Measurements from ENCODE around the gene NGEF. TPM values are rescaled to one million over a fixed set of nuclear protein-coding genes. Genes with fewer than 3 reads are reported as not detected.

NGEF gene
- total and polyA plus RNA-seq, 5 donors from 2014 or later: 0.21 TPM; not detected in 4

DNA sequence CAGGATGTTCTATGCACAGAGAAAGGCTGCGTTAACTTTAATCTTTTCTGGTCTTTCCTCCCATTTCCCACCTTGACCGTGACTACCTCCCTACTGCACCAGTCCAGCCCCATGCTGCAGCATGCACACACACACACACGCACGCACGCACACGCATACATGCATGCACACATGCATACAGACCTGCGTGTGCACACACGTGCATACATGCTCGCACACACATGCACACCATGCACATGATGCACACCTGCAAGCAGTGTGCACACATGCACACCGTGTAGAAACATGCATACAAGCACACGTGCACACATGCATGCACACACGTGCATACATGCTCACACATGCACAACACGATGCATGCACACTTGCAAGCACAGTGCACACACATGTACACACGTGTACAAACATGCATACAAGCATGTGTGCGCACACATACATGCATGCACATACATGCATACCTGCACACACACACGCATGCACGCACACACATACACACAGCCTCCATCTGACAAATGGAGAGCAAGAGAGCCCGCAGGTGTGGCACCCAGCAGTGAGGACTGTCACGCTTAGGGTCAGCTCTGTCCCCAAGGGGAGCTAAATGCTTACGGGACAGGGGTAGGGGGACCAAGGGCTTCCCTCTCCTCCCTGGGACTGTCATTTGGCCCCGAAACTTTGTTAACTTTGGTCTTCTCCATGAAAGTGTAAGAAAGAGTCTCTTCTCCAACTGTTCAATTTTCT is 124.8 kb downstream of the NGEF start:
- Mint-ChIP-seq H3K27ac (no peak overlapping the region), H3K9me3 (peaks cover 0 to 1% (median 0%) of the 10 kb centered on the region in 7 donors)

DNA sequence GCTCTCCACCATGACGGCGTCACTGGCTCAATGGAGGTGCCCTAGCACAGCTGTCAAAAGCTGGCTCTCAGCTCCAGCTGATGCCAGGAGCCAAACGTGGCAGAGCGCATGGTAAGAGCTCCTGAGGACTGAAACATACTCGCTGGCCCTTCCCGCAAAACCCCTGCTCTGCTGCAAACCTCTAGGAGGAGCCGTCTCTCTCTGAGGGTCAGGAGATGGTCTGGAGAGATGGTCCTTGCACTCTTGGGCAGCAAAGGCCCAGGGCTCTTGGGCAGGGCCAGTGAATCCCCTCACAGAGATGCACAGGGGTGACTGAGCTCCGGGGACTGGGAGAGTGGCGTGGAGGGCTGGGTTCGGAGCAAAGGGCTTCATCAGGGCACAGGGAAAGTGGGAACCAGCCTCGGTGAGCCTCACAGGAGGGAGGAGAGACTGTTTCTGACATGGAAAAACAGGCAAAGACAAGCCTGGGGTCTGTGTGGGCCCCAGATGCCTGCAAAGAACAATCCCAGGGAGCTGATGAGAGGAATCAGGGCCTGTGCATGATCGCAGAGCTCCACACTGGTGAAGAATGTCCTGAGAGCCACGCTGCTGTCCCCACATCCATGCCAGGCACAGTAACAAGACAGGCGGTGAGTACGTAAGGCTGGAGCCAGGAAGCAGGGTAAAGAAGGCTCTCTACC is 125.7 kb downstream of the NGEF start:
- no peak overlapping the region for H3K4me3 Mint-ChIP-seq
- Histone ChIP-seq H3K36me3 (ENCODE audit: control insufficient read depth, insufficient read depth, low read length) (no peaks in the 10 kb centered on the region), H3K4me1 (ENCODE audit: control insufficient read depth, insufficient read depth, low read length, poor library complexity, severe bottlenecking) (no peaks in the 10 kb centered on the region), H3K27me3 (ENCODE audit: control insufficient read depth, insufficient read depth, low read length) (no peaks in the 10 kb centered on the region), H3K27ac (ENCODE audit: insufficient read depth, low read length, poor library complexity, severe bottlenecking) (no peak overlapping the region), H3K9me3 (ENCODE audit: control insufficient read depth in 2 of 2, low read length in 2 of 2) (no peaks in the 10 kb centered on the region), H3K4me3 (ENCODE audit: low read depth, low read length) (no peak overlapping the region)
- DNase-seq (no peak), ATAC-seq (ENCODE audit: low read depth in 2 of 2) (no peak)
- H3K36me3 Mint-ChIP-seq: no peaks in the 10 kb centered on the region
- no peaks in the 10 kb centered on the region for H3K27me3 Mint-ChIP-seq
- no peak overlapping the region for H3K27ac Mint-ChIP-seq
- H3K9me3 Mint-ChIP-seq: peaks cover 0 to 1% (median 0%) of the 10 kb centered on the region in 7 donors
- no peaks in the 10 kb centered on the region for H3K4me1 Mint-ChIP-seq

More for the DNA sequence above, 124.8 kb downstream of the NGEF start:
- H3K4me1 ChIP-seq (ENCODE audit: control insufficient read depth, insufficient read depth, low read length, poor library complexity, severe bottlenecking): no peaks in the 10 kb centered on the region
- Mint-ChIP-seq H3K4me3 (no peak overlapping the region), H3K36me3 (no peaks in the 10 kb centered on the region), H3K27me3 (no peaks in the 10 kb centered on the region), H3K4me1 (no peaks in the 10 kb centered on the region)
- H3K36me3 ChIP-seq (ENCODE audit: control insufficient read depth, insufficient read depth, low read length): no peaks in the 10 kb centered on the region
- no peak overlapping the region for H3K27ac ChIP-seq (ENCODE audit: insufficient read depth, low read length, poor library complexity, severe bottlenecking)
- no peak for ATAC-seq (ENCODE audit: low read depth in 2 of 2)
- no peak overlapping the region for H3K4me3 ChIP-seq (ENCODE audit: low read depth, low read length)
- no peaks in the 10 kb centered on the region for H3K9me3 ChIP-seq (ENCODE audit: control insufficient read depth in 2 of 2, low read length in 2 of 2)
- H3K27me3 ChIP-seq (ENCODE audit: control insufficient read depth, insufficient read depth, low read length): no peaks in the 10 kb centered on the region
- DNase-seq: no peak

DNA sequence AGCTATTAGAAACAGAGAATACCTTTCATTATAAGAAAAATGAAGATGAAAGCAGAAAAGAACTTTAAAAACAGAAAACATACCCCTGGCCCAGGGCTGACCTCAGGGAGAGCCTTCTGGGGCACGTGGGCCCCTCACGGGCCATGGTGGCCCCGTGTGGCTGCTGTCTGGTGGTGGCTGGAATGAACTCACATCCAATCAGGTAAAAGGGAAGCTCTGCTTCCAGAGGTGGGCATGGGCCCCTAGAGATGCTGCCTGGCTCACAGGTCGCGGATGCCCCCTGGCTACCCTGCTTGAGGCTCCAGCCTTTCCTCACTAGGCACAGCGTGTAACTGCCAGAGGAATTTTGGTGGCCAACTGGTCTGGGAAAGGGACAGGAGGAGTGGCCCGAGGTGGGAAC is 126.4 kb downstream of the NGEF start:
- H3K9me3 Mint-ChIP-seq: peaks cover 0 to 1% (median 0%) of the 10 kb centered on the region in 7 donors
- no peaks in the 10 kb centered on the region for H3K36me3 Mint-ChIP-seq
- H3K27me3 Mint-ChIP-seq: no peaks in the 10 kb centered on the region
- no peak for ATAC-seq (ENCODE audit: low read depth in 2 of 2)
- DNase-seq: no peak
- no peaks in the 10 kb centered on the region for H3K27me3 ChIP-seq (ENCODE audit: control insufficient read depth, insufficient read depth, low read length)
- no peaks in the 10 kb centered on the region for H3K36me3 ChIP-seq (ENCODE audit: control insufficient read depth, insufficient read depth, low read length)
- H3K4me3 Mint-ChIP-seq: no peak overlapping the region
- H3K27ac ChIP-seq (ENCODE audit: insufficient read depth, low read length, poor library complexity, severe bottlenecking): no peak overlapping the region
- no peaks in the 10 kb centered on the region for H3K9me3 ChIP-seq (ENCODE audit: control insufficient read depth in 2 of 2, low read length in 2 of 2)
- H3K27ac Mint-ChIP-seq: peak overlapping the region in 1 of 3 donors; percentile 55
- H3K4me1 ChIP-seq (ENCODE audit: control insufficient read depth, insufficient read depth, low read length, poor library complexity, severe bottlenecking): no peaks in the 10 kb centered on the region
- H3K4me3 ChIP-seq (ENCODE audit: low read depth, low read length): no peak overlapping the region
- no peaks in the 10 kb centered on the region for H3K4me1 Mint-ChIP-seq

DNA sequence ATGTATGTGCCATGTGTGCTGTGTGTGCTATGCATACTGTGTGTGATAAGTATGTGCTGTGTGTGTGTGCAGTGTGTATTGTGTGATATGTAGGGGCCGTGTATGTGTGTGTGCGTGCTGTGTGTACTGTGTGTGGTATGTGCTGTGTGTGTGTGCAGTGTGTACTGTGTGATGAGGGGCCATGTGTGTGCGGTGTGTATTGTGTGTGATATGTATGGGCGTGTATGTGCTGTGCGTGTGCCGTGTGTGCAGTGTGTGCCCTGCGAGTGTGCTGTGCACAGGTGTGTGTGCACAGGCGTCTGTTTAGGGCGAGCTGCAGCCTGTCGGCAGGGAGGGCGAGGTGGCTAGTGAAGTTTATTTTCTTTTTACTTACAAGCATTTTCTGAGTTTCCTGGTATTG is 126.9 kb downstream of the NGEF start:
- Mint-ChIP-seq H3K9me3 (peaks cover 0 to 1% (median 0%) of the 10 kb centered on the region in 7 donors), H3K27me3 (no peaks in the 10 kb centered on the region), H3K36me3 (no peaks in the 10 kb centered on the region), H3K27ac (no peak overlapping the region), H3K4me1 (no peaks in the 10 kb centered on the region), H3K4me3 (no peak overlapping the region)
- Histone ChIP-seq H3K4me1 (ENCODE audit: control insufficient read depth, insufficient read depth, low read length, poor library complexity, severe bottlenecking) (no peaks in the 10 kb centered on the region), H3K36me3 (ENCODE audit: control insufficient read depth, insufficient read depth, low read length) (no peaks in the 10 kb centered on the region), H3K27ac (ENCODE audit: insufficient read depth, low read length, poor library complexity, severe bottlenecking) (no peak overlapping the region), H3K27me3 (ENCODE audit: control insufficient read depth, insufficient read depth, low read length) (no peaks in the 10 kb centered on the region), H3K4me3 (ENCODE audit: low read depth, low read length) (no peak overlapping the region), H3K9me3 (ENCODE audit: control insufficient read depth in 2 of 2, low read length in 2 of 2) (no peaks in the 10 kb centered on the region)
- ATAC-seq (ENCODE audit: low read depth in 2 of 2) (no peak), DNase-seq (no peak)

DNA sequence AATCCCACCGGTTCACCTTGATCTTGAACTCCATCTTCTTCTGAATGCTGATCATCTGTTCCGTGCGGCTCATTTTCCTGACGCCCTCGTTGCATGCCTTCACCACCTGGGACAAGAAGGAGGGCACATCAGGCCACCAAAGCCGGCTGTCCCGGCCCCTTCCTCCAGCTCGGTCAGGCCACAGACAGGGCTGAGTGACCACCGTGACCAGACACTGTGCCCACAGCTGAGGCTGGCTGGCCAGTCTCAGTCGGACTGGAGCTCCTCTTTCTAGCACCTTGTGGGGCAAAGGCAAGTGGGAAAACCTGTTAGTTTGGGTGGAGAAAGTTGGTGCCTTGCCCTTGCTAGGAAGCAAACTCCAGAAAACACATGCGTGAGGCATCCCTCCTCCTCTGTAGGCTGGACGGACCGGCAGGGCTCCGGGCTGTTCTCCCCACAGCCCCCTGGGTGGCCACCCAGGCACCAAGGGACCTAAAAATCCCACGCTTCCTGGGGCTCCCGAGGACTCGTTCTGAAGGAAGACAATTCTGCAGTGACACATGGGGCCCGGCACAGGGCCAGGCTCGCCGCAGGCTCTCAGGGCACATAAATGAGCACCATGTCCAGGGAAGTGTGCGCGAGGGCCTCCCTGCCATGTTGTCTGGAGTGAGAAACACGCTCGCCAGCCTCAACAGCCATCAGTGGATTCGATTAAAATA is 127.6 kb downstream of the NGEF start:
- Histone ChIP-seq H3K4me3 (ENCODE audit: low read depth, low read length) (no peak overlapping the region), H3K27me3 (ENCODE audit: control insufficient read depth, insufficient read depth, low read length) (no peaks in the 10 kb centered on the region), H3K4me1 (ENCODE audit: control insufficient read depth, insufficient read depth, low read length, poor library complexity, severe bottlenecking) (no peaks in the 10 kb centered on the region), H3K36me3 (ENCODE audit: control insufficient read depth, insufficient read depth, low read length) (no peaks in the 10 kb centered on the region), H3K9me3 (ENCODE audit: control insufficient read depth in 2 of 2, low read length in 2 of 2) (no peaks in the 10 kb centered on the region), H3K27ac (ENCODE audit: insufficient read depth, low read length, poor library complexity, severe bottlenecking) (no peak overlapping the region)
- DNase-seq: no peak
- Mint-ChIP-seq H3K9me3 (no peaks in the 10 kb centered on the region), H3K36me3 (no peaks in the 10 kb centered on the region), H3K27me3 (peaks cover 2% of the 10 kb centered on the region), H3K27ac (no peak overlapping the region), H3K4me3 (no peak overlapping the region), H3K4me1 (no peaks in the 10 kb centered on the region)
- ATAC-seq (ENCODE audit: low read depth in 2 of 2): no peak

DNA sequence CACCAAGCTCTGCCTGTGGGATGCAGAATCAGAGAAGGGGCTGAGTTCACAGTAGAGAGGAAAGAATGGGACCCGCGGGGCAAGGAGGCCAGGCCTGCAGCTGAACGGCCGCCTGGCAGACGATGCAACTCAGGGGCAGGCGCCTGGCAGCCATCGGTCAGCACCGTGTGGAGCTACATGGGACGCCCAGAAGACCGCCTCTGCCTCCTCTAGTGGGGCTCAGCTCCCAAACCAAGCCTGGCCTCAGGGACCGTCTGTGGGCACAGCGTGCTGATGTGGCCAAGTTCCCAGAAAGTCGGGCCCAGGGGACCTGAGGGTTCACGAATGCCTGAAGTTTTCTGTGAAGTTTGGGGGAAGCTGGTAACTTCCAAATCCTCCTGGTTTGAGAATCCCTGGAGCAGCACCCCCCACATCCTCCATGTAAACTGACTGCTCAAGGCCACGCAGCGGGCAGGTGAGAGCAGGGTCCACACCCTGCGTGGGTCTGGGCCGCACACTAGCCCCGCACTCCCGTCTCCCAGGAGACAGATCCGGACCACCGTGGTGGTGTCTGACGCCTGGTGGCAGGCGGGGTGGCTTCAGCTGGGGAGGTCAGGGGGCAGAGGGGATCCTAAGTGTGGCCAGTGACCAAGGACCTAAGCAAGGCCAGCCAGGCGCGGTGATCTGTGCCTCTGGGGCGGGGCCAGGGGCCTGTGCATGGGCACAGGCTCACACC is 128.3 kb downstream of the NGEF start:
- no peaks in the 10 kb centered on the region for H3K27me3 ChIP-seq (ENCODE audit: control insufficient read depth, insufficient read depth, low read length)
- Mint-ChIP-seq H3K27ac (no peak overlapping the region), H3K4me3 (no peak overlapping the region), H3K36me3 (no peaks in the 10 kb centered on the region), H3K27me3 (peaks cover 5% of the 10 kb centered on the region), H3K9me3 (no peaks in the 10 kb centered on the region), H3K4me1 (no peaks in the 10 kb centered on the region)
- H3K4me1 ChIP-seq (ENCODE audit: control insufficient read depth, insufficient read depth, low read length, poor library complexity, severe bottlenecking): no peaks in the 10 kb centered on the region
- DNase-seq (no peak), ATAC-seq (ENCODE audit: low read depth in 2 of 2) (no peak)
- no peak overlapping the region for H3K4me3 ChIP-seq (ENCODE audit: low read depth, low read length)
- no peaks in the 10 kb centered on the region for H3K36me3 ChIP-seq (ENCODE audit: control insufficient read depth, insufficient read depth, low read length)
- H3K9me3 ChIP-seq (ENCODE audit: control insufficient read depth in 2 of 2, low read length in 2 of 2): no peaks in the 10 kb centered on the region
- no peak overlapping the region for H3K27ac ChIP-seq (ENCODE audit: insufficient read depth, low read length, poor library complexity, severe bottlenecking)

DNA sequence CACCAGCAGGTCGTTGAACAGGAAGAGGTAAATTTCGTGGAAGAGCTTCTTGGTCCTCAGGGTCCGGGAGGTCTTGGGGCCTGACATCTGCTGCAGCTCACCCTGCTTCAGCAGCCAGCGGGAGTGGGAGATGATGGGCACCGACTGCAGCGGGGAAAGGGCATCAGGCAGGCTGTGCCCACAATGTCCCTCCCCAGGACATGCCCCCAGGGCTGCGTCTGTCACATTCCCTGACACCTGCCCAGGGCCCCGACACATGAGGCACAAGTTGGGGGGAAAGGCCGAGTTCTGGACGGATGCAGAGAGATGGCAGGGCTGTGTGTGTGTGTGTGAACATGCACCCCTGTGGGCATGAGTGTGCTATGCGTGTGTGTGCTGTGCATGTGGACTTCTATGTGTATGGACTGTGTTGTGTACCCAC is 129.0 kb downstream of the NGEF start:
- no peak overlapping the region for H3K4me3 ChIP-seq (ENCODE audit: low read depth, low read length)
- no peaks in the 10 kb centered on the region for H3K4me1 ChIP-seq (ENCODE audit: control insufficient read depth, insufficient read depth, low read length, poor library complexity, severe bottlenecking)
- no peak overlapping the region for H3K27ac ChIP-seq (ENCODE audit: insufficient read depth, low read length, poor library complexity, severe bottlenecking)
- H3K9me3 ChIP-seq (ENCODE audit: control insufficient read depth in 2 of 2, low read length in 2 of 2): no peaks in the 10 kb centered on the region
- Mint-ChIP-seq H3K27ac (no peak overlapping the region), H3K4me3 (no peak overlapping the region), H3K36me3 (no peaks in the 10 kb centered on the region), H3K9me3 (no peaks in the 10 kb centered on the region), H3K27me3 (peaks cover 5% of the 10 kb centered on the region), H3K4me1 (no peaks in the 10 kb centered on the region)
- no peaks in the 10 kb centered on the region for H3K27me3 ChIP-seq (ENCODE audit: control insufficient read depth, insufficient read depth, low read length)
- DNase-seq (no peak), ATAC-seq (ENCODE audit: low read depth in 2 of 2) (no peak)
- H3K36me3 ChIP-seq (ENCODE audit: control insufficient read depth, insufficient read depth, low read length): no peaks in the 10 kb centered on the region
